Thoracic aorta (tissue), 2 donors: ENCODE data around the gene BABAM2. TPM values are rescaled to one million over a fixed set of nuclear protein-coding genes. Genes with fewer than 3 reads are reported as not detected.

ENCODE experiments used
- ATAC-seq: fragments of 150-250 bp; one replicate; pipeline ENCODE4 v1.8.0; 2017; ENCODE audit warnings: low read depth; ENCODE audit not compliant: insufficient number of reproducible peaks, low FRiP score
- DNase-seq: peaks from one replicate; pipeline ENCODE4 v3.0.0-alpha.2; 2020; ENCODE audit warnings: low spot score
- H3K27ac ChIP-seq, 2 donors: fragments of 200-600 bp; sonication (generic); 1 replicate in 1 of 2; 2 replicates in 1 of 2; pipeline ENCODE4 v1.5.1; 2016; ENCODE audit warnings: mild to moderate bottlenecking in 2 of 2, moderate library complexity in 2 of 2
- H3K27me3 ChIP-seq: fragments of 200-600 bp; sonication (generic); replicated peaks from 2 replicates; pipeline ENCODE4 v1.6.0; 2016; ENCODE audit warnings: mild to moderate bottlenecking; ENCODE audit not compliant: insufficient read depth
- H3K36me3 ChIP-seq: fragments of 200-600 bp; sonication (generic); one replicate; pipeline ENCODE4 v1.5.1; 2016
- H3K4me1 ChIP-seq, 2 donors: fragments of 200-600 bp; sonication (generic); 1 replicate in 1 of 2; 2 replicates in 1 of 2; pipeline versions ENCODE4 v1.5.1 to v1.6.0; 2016; ENCODE audit warnings: low read depth in 2 of 2, mild to moderate bottlenecking in 1 of 2; ENCODE audit not compliant: control insufficient read depth in 1 of 2
- H3K4me3 ChIP-seq: fragments of 200-600 bp; sonication (generic); 2 replicates; pipeline ENCODE4 v1.5.1; 2016; ENCODE audit warnings: mild to moderate bottlenecking
- H3K9me3 ChIP-seq: fragments of 200-600 bp; sonication (generic); 2 replicates; pipeline ENCODE4 v1.5.1; 2016
- total RNA-seq, 2 donors: library from RNA; depleted of rRNA; stranded (reverse); fragments of >200 nt; gene quantifications; one replicate each; pipeline versions ENCODE4 v1.1.0 to v1.2.3, GENCODE V29; 2016
- TF ChIP-seq, protein P1 (sequence below): fragments of 200-600 bp; sonication (generic); IDR thresholded peaks from one replicate; pipeline ENCODE4 v1.5.1; 2019; ENCODE audit warnings: antibody characterized with exemption

The BABAM2 gene
- total RNA-seq, 2 donors from 2014 or later = 24.7 to 32.8 TPM

DNA sequence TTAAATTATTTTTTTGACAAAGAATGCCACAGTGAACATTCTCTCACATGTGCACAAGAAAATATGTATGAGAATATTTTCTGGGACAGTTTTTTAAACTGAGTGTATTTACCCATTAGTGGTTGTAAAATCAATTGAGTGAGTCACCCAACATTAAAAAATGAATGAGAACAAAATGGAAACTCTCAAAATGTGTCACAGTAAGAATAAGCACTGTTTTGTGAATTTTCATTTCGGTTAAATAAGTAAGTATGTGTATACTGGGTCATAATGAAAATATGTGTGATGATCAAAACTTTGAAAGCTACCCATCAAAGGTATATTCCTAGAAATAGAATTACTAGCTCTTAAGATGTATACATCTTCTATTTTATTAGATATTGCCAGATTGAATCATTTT is 11.6 kb downstream of the BABAM2 start:
- DNase-seq = no peak
- H3K36me3 ChIP-seq = no peaks in the 10 kb centered on the region

DNA sequence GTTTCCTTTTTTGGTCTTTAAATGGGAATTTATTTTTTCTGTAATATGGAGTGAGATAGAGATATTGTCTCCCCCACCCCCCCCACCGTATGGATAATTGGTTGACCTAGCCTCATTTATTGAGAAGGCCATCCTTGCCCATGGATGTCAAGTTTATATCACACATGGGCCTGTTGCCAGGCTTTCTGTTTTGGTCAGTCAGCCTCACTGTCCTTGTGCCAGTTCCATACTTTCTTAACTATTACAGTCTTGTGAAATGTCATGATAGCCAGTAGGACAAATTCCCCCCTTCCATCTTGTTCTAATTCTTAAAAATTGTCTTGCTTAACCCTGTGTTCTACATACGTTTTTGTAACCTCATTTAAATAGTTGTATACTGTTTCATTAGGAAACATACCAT is 12.5 kb downstream of the BABAM2 start:
- no peak overlapping the region for H3K27ac ChIP-seq
- H3K4me3 ChIP-seq = no peak overlapping the region
- DNase-seq = no peak
- no peak for ATAC-seq
- H3K9me3 ChIP-seq = no peaks in the 10 kb centered on the region
- no peaks in the 10 kb centered on the region for H3K36me3 ChIP-seq
- H3K4me1 ChIP-seq = peaks cover 0 to 9% of the 10 kb centered on the region in 2 donors
- no peaks in the 10 kb centered on the region for H3K27me3 ChIP-seq
- TF ChIP-seq, protein P1, sequence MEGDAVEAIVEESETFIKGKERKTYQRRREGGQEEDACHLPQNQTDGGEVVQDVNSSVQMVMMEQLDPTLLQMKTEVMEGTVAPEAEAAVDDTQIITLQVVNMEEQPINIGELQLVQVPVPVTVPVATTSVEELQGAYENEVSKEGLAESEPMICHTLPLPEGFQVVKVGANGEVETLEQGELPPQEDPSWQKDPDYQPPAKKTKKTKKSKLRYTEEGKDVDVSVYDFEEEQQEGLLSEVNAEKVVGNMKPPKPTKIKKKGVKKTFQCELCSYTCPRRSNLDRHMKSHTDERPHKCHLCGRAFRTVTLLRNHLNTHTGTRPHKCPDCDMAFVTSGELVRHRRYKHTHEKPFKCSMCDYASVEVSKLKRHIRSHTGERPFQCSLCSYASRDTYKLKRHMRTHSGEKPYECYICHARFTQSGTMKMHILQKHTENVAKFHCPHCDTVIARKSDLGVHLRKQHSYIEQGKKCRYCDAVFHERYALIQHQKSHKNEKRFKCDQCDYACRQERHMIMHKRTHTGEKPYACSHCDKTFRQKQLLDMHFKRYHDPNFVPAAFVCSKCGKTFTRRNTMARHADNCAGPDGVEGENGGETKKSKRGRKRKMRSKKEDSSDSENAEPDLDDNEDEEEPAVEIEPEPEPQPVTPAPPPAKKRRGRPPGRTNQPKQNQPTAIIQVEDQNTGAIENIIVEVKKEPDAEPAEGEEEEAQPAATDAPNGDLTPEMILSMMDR = no peak

More for the DNA sequence above, 11.6 kb downstream of the BABAM2 start:
- Histone ChIP-seq H3K9me3 (no peaks in the 10 kb centered on the region), H3K4me3 (no peak overlapping the region), H3K4me1 (peaks cover 0 to 9% of the 10 kb centered on the region in 2 donors), H3K27ac (no peak overlapping the region), H3K27me3 (no peaks in the 10 kb centered on the region)
- TF ChIP-seq, protein P1 = no peak
- ATAC-seq = no peak

DNA sequence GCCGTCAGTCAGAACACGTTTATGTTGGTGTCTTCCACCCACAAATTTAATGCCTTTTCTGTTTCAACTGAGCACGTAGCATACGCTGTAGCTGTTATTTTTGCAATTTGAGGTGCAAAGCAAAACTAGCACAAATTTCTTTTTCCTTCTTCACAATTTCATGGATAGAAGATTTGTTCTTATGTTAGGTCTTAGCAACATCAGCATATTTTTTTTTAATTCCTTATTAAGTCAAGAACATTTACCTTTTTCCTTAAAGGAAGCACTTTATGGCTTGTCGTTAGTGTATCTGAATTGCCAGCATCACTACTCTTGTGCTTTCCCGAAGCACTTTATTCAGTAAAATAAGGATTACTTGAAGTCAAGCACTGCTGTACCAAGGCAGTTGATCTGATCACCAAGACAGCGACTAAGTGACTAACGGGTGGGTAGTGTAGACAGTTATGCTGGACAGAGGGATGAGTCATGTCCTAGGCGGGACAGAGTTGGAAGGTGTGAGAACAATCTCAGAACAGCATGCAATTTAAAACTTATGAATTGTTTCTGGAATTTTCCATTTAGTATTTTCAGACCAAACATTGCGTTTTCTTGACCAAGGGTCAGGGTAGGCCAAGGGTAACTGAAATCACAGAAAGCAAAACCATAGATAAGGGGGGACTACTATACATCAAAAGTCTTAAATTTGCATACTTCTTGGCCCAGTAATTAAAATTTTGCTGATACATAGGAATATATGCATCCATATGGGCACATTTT is 13.3 kb downstream of the BABAM2 start:
- Histone ChIP-seq H3K36me3 (no peaks in the 10 kb centered on the region), H3K4me1 (peaks cover 0 to 9% of the 10 kb centered on the region in 2 donors), H3K4me3 (no peak overlapping the region), H3K27ac (no peak overlapping the region), H3K27me3 (no peaks in the 10 kb centered on the region), H3K9me3 (no peaks in the 10 kb centered on the region)
- DNase-seq (no peak), ATAC-seq (no peak)
- TF ChIP-seq, protein P1 = no peak

DNA sequence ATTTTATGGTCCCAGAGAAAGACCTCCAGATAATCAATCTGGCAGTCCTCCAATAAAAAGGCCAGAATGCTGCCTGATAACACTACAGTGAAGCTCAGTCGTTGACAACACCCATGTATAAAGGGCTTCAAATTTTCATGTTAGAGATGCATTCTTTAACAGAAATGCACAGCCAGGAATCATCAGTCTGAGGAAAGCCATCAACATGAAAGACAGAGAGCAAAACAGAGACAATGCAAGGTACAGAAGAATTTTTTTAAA is 13.8 kb downstream of the BABAM2 start:
- no peak overlapping the region for H3K4me3 ChIP-seq
- ATAC-seq = no peak
- no peaks in the 10 kb centered on the region for H3K9me3 ChIP-seq
- H3K36me3 ChIP-seq = no peaks in the 10 kb centered on the region
- H3K4me1 ChIP-seq = peaks cover 0 to 9% of the 10 kb centered on the region in 2 donors
- no peaks in the 10 kb centered on the region for H3K27me3 ChIP-seq
- H3K27ac ChIP-seq = no peak overlapping the region
- TF ChIP-seq, protein P1 = no peak
- no peak for DNase-seq

DNA sequence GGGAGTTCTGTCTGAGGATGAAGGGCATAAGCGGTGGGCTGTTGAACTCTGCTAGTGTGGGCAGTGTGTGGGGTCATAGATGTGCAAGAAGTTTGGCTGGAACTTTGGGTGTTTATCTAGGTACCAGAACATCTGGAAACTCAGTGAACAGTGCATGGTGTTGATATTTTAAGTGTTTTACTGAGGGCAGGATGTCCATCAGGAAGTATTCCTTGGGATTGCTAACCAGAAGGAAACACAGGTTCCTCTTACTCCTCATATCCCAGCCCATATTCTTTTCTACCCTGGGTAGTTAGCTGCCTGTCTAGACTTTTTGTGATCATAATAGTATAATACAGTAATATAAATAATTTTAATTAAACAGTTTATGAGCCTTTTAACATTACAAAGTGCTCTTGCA is 15.5 kb downstream of the BABAM2 start:
- ATAC-seq = no peak
- H3K36me3 ChIP-seq = no peaks in the 10 kb centered on the region
- H3K9me3 ChIP-seq = no peaks in the 10 kb centered on the region
- H3K4me1 ChIP-seq = peaks cover 0 to 9% of the 10 kb centered on the region in 2 donors
- TF ChIP-seq, protein P1 = no peak
- no peak overlapping the region for H3K27ac ChIP-seq
- no peaks in the 10 kb centered on the region for H3K27me3 ChIP-seq
- H3K4me3 ChIP-seq = no peak overlapping the region
- no peak for DNase-seq
